K562 (cell line): ENCODE results near the gene FAM83D. TPM values are rescaled to one million over a fixed set of nuclear protein-coding genes. Genes with fewer than 3 reads are reported as not detected.

Experiments used
- ATAC-seq: fragments of 200-7000 bp; cut with Tn5 transposase; 3 replicates; pipeline ENCODE4 v1.9.1; 2020; ENCODE audit warnings: moderate library complexity
- BruUV-seq: library from RNA; stranded (reverse); fragments of 400-500 nt; replicated peaks from 2 replicates; lab custom pipeline; 2021; lab: Mats Ljungman, UMichigan
- CTCF ChIA-PET: fragments of 300-600 bp; formaldehyde crosslinking; extraction: SDS; loops from one replicate; lab custom pipeline; 2021; ENCODE audit warnings: low intra/inter-chr PET ratio; lab: Yijun Ruan, JAX
- POLR2A ChIA-PET: fragments of 300-600, 350-650 bp; sonication (Branson Sonifier 250); formaldehyde crosslinking; extraction: SDS; loops from one replicate; lab custom pipeline; 2021; ENCODE audit warnings: antibody characterized with exemption, inconsistent platforms; lab: Yijun Ruan, JAX
- DNase-seq, 4 experiments: peaks; one replicate each; pipeline versions ENCODE4 v3.0.0 to v3.0.0-alpha.2; 2011 to 2018; ENCODE audit warnings: low spot score in 3 of 4, mixed read lengths in 3 of 4; ENCODE audit errors: extremely low read depth in 1 of 4
- FAIRE-seq: peaks from 2 replicates; lab custom pipeline; 2011; peaks lifted over from hg19 to GRCh38; lab: Jason Lieb, UNC
- H2AFZ ChIP-seq: 2 replicates; pipeline ENCODE4 v1.6.0; 2011; ENCODE audit warnings: low read depth, low read length, control low read depth, inconsistent platforms
- H3K27ac ChIP-seq: fragments of 200-600 bp; 3 replicates; pipeline ENCODE4 v1.8.0; 2011; ENCODE audit warnings: low read depth, mild to moderate bottlenecking, control low read depth, inconsistent platforms, low read length, moderate library complexity, mixed read lengths; ENCODE audit errors: extremely low read depth
- H3K27me3 ChIP-seq, 2 experiments: fragments of 300-600 bp in 1 of 2; 2 replicates in 1 of 2; 3 replicates in 1 of 2; pipeline versions ENCODE4 v1.6.0 to v1.8.0; 2011; ENCODE audit warnings: inconsistent platforms in 2 of 2, low read length in 2 of 2, mild to moderate bottlenecking in 1 of 2, mixed read lengths in 1 of 2, moderate library complexity in 1 of 2; ENCODE audit not compliant: control insufficient read depth in 2 of 2, insufficient read depth in 2 of 2
- H3K36me3 ChIP-seq: fragments of 300-600 bp; 3 replicates; pipeline ENCODE4 v1.8.0; 2011; ENCODE audit warnings: mild to moderate bottlenecking, low read length, inconsistent platforms; ENCODE audit not compliant: control insufficient read depth, insufficient read depth
- H3K4me1 ChIP-seq, 2 experiments: fragments of 200-600 bp in 1 of 2; replicated peaks in 1 of 2; 2 replicates in 1 of 2; 3 replicates in 1 of 2; pipeline versions ENCODE4 v1.5.1 to v1.8.0; 2011; ENCODE audit warnings: inconsistent platforms in 2 of 2, low read length in 2 of 2, mild to moderate bottlenecking in 1 of 2, mixed read lengths in 1 of 2, moderate library complexity in 1 of 2; ENCODE audit not compliant: control insufficient read depth in 2 of 2, insufficient read depth in 2 of 2
- H3K4me2 ChIP-seq: 2 replicates; pipeline ENCODE4 v1.6.1; 2011; ENCODE audit warnings: low read length, control low read depth, inconsistent platforms, mixed read lengths; ENCODE audit not compliant: insufficient read depth
- H3K4me3 ChIP-seq: fragments of 200-600 bp; sonication (generic), shearing (Covaris generic); 2 replicates; pipeline ENCODE4 v1.5.1; 2016; ENCODE audit warnings: control low read depth, inconsistent platforms
- H3K79me2 ChIP-seq: fragments of 200-600 bp; 3 replicates; pipeline ENCODE4 v1.8.0; 2011; ENCODE audit warnings: low read length, inconsistent platforms; ENCODE audit not compliant: control insufficient read depth, insufficient read depth
- H3K9ac ChIP-seq, 2 experiments: 2 replicates each; pipeline versions ENCODE4 v1.6.0 to v1.6.1; 2011; ENCODE audit warnings: low read depth in 2 of 2, low read length in 2 of 2, control low read depth in 1 of 2, inconsistent platforms in 1 of 2, mild to moderate bottlenecking in 1 of 2, mixed read lengths in 1 of 2; ENCODE audit not compliant: insufficient read depth in 1 of 2
- H3K9me1 ChIP-seq: one replicate; pipeline ENCODE4 v1.6.0; 2011; ENCODE audit warnings: inconsistent platforms, mild to moderate bottlenecking, low read length, moderate library complexity; ENCODE audit not compliant: control insufficient read depth, insufficient read depth
- H3K9me3 ChIP-seq: replicated peaks from 2 replicates; pipeline ENCODE4 v1.5.1; 2011; ENCODE audit warnings: low read depth, low read length, inconsistent platforms; ENCODE audit not compliant: control insufficient read depth, insufficient read depth
- H4K20me1 ChIP-seq: replicated peaks from 2 replicates; pipeline ENCODE4 v1.6.1; 2011; ENCODE audit warnings: low read length, inconsistent platforms, mixed read lengths; ENCODE audit not compliant: control insufficient read depth, insufficient read depth
- NFE2L1 ChIP-seq: fragments of 450-650 bp; IDR thresholded peaks from 2 replicates; pipeline ENCODE4 v1.6.1; 2016; ENCODE audit warnings: missing genetic modification characterization, low read depth, mild to moderate bottlenecking, missing compliant biosample characterization, moderate library complexity, borderline replicate concordance
- SPI1 ChIP-seq: IDR thresholded peaks from 2 replicates; pipeline ENCODE4 v1.6.1; 2011; ENCODE audit warnings: low read depth, low read length, control low read depth, borderline replicate concordance
- WGBS: fragments of 100-300 bp; shearing (Covaris generic); methylation state at CpG from one replicate; pipeline ENCODE4 v1.1.6; 2016; ENCODE audit warnings: low coverage, mixed read lengths; ENCODE audit not compliant: insufficient coverage; ENCODE audit errors: missing lambda C conversion rate; 5-methylcytosine and 5-hydroxymethylcytosine counted together
- in situ Hi-C: fragments of 300-500 bp; cut with MboI; formaldehyde crosslinking; loops from 4 replicates; pipeline ENCODE4 v1.15.0; 2018; ENCODE audit warnings: inconsistent platforms, mixed read lengths
- intact Hi-C: fragments of 100-400 bp; cut with micrococcal nuclease; formaldehyde crosslinking; loops from 2 replicates; pipeline ENCODE4 v1.14.2; 2022
- polyA plus RNA-seq, 8 experiments: library from polyadenylated mRNA; depleted of rRNA in 4 of 8; stranded (reverse) in 5 of 8; unstranded in 3 of 8; fragments of >200 nt; fragmentation: Nextera tagmentation in 2 of 8; fragmentation: Illumina TruSeq in 1 of 8; extraction: Ambion mirVana in 2 of 8; extraction: Trizol in 1 of 8; gene quantifications; 2 replicates each; pipeline versions ENCODE4 v1.2.1 to v1.2.3, GENCODE V29; 2011 to 2014; ENCODE audit warnings: inconsistent platforms in 1 of 8, missing spikeins in 1 of 8
- total RNA-seq, 7 experiments: library from RNA; depleted of rRNA in 6 of 7; stranded (reverse); fragments of >200 nt in 6 of 7; fragmentation: Illumina TruSeq in 2 of 7; extraction: Trizol in 2 of 7; gene quantifications; 2 replicates each; pipeline versions ENCODE4 v1.2.1 to v1.2.3, GENCODE V29; 2011 to 2021; ENCODE audit warnings: low replicate concordance in 1 of 7
- TF ChIP-seq, protein P1 (sequence below): sonication (generic); formaldehyde crosslinking; IDR thresholded peaks from 2 replicates; pipeline ENCODE4 v1.5.0; 2020; ENCODE audit warnings: missing genetic modification reagents

The FAM83D gene
- total and polyA plus RNA-seq, 9 of the 15 experiments (the other 6 are each of a cell fraction or from before 2014, with no cell fraction given), result 8.2 to 66.1 (median 43.5) TPM

DNA sequence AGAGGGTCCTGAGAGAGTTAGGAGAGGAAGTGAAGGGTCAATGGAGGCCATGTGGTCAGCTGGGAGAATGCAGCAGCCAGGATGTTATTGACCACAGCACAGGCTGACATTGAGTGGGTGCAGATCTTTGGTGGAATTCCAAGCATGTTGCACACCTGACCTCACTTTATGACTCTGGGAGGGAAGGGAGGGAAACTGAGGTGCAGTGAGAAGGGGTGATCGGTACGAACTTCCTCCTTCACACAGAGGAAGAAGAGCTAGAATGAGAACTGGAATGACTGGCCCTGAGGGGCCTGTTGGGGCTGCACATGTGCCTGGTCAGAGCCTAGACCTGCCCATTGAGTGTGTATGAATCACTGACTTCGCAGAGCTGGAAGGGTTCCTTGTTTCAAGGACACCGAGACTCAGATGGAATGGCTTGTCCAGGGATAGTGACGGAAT lies 9.8 kb downstream of the FAM83D start:
- Histone ChIP-seq H2AFZ (no peak overlapping the region), H3K27ac (peak overlapping the region; percentile 35; the same call in 1 of the 3 replicates), H3K79me2 (peaks cover 100% of the 10 kb centered on the region), H3K9ac (peak overlapping the region in 1 of 2 experiments; percentile 12; a peak in 1 of 4 replicates), H4K20me1 (peaks cover 43% of the 10 kb centered on the region), H3K4me1 (peaks cover 0 to 38% of the 10 kb centered on the region in 2 experiments; a peak in 3 of 5 replicates), H3K9me3 (no peaks in the 10 kb centered on the region), H3K4me2 (no peak overlapping the region)
- intact Hi-C loops, result no loop called here
- 96% methylated on average over 5 of the region's 5 CpGs for WGBS
- FAIRE-seq, result no peak
- TF ChIP-seq NFE2L1 (tag), result no peak
- TF ChIP-seq, protein P1, sequence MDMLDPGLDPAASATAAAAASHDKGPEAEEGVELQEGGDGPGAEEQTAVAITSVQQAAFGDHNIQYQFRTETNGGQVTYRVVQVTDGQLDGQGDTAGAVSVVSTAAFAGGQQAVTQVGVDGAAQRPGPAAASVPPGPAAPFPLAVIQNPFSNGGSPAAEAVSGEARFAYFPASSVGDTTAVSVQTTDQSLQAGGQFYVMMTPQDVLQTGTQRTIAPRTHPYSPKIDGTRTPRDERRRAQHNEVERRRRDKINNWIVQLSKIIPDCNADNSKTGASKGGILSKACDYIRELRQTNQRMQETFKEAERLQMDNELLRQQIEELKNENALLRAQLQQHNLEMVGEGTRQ (CRISPR knock-in tag), result 0 out of 2 replicates have a peak, but pooled peaks have one; percentile 5
- 0 out of 2 replicates have a peak, but pooled peaks have one; percentile 39 for TF ChIP-seq SPI1
- TF ChIP-seq, all 486 proteins: peak for 2
- Histone ChIP-seq H3K36me3 (peaks cover 99% of the 10 kb centered on the region), H3K4me3 (no peak overlapping the region), H3K9me1 (peaks cover 14% of the 10 kb centered on the region), H3K27me3 (no peaks in the 10 kb centered on the region)
- BruUV-seq, result no TSS peak
- ChIA-PET CTCF (interaction anchor here (0.7 kb wide), 1 partner anchor 77 kb away, joined by 3 read pairs; no protein-coding TSS in a partner anchor), POLR2A (interaction anchor here (0.6 to 4.4 kb wide), 8 partner anchors 7 to 172 kb away, joined by 3 to 20 read pairs (median 5); partner anchors contain the start of genes DHX35 and FAM83D)
- ATAC-seq (0 out of 3 replicates have a peak, but pooled peaks have one; percentile 17), DNase-seq (no peak)
- in situ Hi-C loops, result no loop called here
